ENCODE results near the gene C2orf68.
"Not testable (repeated sequence)": the region's sequence is repeated elsewhere in the genome, so short reads cannot be mapped to it uniquely, and the experiment has no call there.

Gene C2orf68, protein sequence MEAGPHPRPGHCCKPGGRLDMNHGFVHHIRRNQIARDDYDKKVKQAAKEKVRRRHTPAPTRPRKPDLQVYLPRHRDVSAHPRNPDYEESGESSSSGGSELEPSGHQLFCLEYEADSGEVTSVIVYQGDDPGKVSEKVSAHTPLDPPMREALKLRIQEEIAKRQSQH

DNA sequence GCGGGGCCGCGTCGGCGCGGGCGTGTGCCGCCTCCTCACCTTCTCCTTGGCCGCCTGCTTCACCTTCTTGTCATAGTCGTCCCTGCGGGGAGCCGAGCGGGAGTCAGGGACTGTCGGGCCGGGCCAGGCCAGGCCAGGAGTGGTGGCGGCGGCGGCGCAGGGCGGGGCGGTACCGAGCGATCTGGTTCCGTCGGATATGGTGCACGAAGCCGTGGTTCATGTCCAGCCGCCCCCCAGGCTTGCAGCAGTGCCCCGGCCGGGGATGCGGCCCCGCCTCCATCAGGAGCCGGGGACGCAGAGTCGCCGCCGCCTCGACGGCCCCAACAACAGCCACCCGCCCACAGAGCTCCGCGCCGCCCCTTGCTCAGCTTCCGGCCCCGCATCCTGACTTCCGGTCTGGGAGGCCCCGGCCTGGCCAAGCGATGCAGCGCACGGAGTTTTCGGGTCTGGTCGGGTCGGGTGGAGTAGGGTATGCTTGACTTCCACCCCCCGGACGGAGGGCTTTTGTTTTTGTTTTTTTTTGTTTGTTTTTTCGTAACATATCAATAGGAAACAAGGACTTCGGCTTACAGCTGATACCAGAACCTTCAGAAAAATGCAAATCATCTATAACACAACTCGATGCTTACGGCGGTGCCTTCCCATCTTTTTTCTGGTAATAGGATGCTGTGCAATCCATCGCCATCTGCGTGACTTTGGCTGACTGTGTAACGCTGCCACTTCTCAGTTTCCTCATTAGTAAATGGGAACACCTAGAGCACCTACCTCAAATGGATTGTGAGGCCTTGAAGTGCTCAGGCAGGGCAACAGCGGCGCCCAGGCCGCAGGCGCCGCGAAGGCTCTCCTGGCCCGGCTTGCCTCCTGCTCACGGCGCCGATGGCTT is at the start of gene C2orf68:
Gene C2orf68 (minus strand): TSS at position 362 of the 883 bp plus-strand sequence. CDS start 82 bp downstream, at position 280.
- DNase-seq: peak; percentile 69 to 81

DNA sequence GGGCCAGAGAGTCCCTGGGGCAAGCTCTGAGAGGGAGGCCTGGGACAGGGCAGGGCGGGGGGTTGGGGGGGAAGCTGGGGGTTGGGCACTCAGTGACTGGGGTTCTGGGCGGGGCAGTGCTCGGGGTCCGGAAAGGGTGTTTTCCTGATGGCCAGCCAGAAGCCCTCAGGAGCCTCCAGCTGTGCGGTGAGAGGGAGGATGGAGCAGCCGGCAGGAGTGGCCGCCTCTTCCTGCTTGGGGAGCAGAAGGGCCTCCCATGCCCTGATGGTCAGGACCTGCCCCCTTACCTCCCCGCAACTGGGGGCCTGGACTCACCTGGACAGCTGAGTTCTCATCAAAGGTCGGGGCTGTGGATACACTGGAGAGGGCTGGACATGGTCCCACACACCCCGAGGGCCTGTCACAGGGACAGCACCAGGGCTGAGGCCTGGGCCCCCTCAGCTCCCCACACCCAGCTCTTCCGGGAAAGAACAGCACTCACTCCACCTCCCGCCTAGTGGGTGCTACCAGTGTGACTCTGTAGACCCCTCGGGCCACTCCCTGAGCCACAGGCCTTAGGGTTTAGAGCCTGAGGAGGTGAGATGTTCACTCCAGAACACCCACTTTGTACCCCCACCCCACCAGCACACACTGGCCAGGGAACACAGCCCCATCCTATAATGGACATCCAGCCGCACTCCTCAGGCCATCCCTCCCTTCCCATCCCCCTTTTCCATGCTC is 49.4 kb upstream of the C2orf68 start:
- no peak for DNase-seq

DNA sequence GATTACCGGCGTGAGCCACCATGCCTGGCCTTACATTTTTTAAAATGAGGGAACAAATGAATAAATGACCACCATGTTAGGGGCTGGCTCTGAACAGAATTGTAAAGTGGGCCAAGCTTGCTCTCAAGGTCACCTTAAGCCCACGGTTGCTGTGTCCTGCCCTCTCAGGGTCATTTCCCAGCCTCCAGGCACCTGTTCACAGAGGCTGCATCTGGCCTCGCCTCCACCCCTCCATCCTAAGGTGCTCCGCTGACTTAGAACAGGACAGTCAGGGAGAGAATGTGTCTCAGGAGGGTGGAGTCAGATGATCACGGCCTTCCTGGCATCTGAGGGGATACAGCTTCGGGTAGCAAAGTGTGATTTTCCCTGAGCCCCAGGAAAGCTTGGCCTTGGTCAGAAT is 48.9 kb upstream of the C2orf68 start:
- DNase-seq: no peak

DNA sequence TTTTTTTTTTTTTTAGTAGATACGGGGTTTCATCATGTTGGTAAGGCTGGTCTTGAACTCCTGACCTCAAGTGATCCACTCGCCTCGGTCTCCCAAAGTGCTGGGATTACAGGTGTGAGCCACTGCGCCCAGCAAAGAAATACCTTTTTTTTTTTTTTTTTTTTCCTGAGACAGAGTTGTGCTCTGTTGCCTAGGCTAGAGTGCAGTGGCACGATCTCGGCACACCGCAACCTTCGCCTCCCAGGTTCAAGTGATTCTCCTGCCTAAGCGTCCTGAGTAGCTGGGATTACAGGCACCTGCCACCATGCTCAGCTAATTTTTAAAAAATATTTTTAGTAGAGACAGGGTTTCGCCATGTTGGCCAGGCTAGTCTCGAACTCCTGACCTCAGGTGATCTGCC is 48.4 kb upstream of the C2orf68 start:
- not testable (repeated sequence) for DNase-seq

DNA sequence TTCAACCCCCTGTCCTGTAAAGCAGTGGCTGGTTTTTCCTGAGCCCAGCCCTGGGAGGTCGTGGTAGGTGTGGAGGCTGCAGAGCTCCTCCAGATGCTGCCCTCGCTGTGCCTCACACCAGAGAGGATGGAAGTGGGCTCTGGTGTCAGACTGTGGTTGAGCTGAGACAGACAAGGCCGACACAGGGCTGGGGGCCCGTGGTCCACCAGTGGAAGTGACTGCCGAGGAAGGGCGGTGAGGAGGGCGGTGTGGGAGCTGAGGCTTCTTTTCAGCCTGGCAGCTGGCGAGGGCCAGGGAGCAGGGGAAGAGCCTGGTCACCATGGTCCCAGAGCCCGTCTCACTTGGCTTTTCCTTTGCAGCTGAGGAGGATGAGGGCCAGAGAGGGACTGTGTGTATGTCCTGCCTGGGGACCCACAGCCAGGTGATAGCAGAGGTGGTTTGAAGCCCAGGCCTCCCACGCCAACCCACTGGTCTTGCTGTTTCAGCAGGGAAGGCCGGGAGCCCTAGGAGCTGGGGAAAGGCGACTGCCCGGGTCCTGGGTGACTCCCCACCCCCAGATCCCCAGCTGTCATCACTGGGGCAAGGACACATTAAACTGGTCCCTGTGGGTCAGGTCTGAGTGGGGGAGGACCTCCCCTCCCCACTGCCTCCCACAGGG is 47.6 kb upstream of the C2orf68 start:
- no peak for DNase-seq

DNA sequence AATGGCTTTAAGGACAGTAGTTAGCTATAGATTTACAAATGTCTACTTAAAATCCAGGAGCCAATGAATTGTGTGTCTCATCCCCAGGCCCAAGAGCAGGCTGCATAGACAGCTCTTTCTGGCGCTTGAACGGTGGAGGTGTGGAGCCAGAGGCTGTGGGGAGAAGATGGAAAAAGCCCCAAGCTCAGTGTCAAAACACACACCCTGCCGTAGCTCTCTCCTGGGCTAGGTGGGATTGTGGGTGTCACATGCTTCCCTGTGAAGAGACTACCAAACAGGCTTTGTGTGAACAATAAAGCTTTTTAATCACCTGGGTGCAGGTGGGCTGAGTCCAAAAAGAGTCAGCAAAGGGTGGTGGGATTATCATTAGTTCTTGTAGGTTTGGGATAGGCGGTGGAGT is 45.5 kb upstream of the C2orf68 start:
- not testable (repeated sequence) for DNase-seq

DNA sequence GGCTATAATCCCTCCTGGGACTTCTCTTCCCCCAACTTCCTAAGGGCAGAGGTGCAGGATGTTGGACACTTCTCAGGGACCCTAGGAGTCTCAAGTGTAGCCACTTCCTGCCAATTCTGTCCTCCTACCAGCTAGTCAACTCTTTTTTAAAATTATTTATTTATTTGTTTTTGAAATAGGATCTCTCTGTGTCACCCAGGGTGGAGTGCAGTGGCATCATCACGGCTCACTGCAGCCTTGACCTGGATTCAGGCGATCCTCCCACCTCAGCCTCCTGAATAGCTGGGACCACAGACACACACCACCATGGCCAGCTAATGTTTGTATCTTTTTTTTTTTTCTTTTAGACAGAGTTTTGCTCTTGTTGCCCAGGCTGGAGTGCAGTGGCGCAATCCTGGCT is 44.6 kb upstream of the C2orf68 start:
- no peak for DNase-seq

DNA sequence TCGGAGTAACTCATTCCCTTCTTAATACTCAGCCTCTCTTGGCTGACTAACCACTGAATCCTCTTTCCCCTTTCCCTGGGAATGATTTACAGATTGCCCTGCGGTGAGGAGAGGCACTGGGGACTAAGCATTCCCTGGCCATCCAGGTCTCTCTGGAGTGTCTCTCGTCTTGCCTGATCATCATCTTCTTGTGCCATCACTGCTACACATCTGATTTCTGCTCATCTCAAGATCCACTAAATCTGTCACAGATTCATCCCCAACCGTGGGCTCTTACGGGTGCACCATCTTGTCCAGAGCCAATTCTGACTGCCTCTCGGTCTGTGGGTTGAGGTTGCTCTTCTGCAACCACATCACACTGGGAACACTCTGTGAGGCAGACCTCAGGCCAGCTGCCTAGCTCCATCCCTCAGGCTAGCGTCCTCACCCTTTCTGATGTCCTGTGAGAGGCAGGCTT is 44.1 kb upstream of the C2orf68 start:
- DNase-seq: no peak

DNA sequence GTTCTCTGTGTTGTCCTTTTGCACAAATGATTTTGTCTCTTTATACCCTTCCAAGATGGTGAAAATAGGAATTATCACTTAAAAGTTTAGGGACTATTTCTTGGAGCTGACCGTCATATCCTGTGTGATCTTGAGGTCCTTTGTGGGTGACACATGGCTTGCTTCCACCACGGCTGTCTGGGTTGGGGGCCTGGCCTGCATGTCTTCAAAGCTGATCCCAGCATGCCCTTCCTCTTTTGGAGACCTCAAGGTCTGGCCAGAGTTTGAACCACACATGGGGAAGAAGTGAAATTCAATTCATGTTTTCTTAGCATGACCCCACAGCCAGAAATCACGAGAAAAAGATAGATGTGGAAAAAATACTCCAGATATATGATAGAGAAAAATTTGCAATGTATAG is 42.1 kb upstream of the C2orf68 start:
- no peak for DNase-seq

DNA sequence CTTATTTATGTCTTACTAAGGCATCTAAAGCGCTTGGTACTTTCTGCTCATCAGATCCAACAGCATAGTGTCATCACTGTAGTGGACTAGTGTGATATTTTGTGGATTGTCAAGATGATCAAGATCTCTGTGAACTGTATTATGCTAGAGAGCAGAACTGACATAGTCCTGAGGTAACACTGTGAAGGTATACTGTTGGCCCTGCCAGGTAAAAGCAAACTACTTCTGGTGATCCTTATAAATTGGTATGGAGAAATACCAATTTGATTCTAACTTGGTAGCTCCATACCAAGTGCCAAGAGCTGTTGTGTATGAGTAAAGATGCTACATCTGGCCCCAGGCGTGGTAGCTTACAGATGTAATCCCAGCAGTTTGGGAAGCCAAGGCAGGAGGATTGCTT is 40.2 kb upstream of the C2orf68 start:
- no peak for DNase-seq

DNA sequence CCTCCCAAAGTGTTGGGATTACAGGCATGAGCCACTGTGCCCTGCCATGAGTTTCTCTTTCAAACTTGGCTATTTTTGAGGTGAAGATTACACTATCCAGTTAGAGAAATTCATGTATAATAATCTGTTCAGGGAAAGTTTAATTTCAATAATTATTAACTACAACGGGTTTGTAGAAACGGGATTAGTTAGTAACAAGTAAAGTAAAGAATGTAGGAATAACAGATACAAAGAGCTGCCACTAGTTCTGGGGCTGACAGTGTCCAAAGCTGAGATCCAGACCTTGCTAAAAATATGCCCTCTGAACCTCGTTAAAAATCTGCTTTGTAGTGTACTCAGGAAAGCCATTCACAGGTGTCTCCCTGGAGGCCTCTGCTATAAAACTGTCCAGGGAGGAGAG is 39.2 kb upstream of the C2orf68 start:
- no peak for DNase-seq

DNA sequence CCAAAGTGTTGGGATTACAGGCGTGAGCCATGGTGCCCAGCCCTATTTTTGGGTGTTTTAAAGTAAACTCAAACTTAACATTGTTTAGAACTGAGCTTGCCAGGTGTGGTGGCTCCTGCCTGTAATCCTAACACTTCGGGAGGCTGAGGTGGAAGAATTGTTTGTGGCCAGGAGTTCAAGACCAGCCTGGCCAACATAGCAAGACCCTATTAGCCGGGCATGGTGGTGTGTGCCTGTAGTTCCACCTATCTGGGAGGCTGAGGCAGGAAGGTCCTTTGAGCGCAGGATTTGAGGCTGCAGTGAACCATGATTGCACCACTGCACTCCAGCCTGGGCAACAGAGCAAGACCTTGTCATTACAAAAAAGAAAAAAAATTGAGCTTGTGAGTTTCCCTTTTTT is 38.6 kb upstream of the C2orf68 start:
- DNase-seq: no peak

DNA sequence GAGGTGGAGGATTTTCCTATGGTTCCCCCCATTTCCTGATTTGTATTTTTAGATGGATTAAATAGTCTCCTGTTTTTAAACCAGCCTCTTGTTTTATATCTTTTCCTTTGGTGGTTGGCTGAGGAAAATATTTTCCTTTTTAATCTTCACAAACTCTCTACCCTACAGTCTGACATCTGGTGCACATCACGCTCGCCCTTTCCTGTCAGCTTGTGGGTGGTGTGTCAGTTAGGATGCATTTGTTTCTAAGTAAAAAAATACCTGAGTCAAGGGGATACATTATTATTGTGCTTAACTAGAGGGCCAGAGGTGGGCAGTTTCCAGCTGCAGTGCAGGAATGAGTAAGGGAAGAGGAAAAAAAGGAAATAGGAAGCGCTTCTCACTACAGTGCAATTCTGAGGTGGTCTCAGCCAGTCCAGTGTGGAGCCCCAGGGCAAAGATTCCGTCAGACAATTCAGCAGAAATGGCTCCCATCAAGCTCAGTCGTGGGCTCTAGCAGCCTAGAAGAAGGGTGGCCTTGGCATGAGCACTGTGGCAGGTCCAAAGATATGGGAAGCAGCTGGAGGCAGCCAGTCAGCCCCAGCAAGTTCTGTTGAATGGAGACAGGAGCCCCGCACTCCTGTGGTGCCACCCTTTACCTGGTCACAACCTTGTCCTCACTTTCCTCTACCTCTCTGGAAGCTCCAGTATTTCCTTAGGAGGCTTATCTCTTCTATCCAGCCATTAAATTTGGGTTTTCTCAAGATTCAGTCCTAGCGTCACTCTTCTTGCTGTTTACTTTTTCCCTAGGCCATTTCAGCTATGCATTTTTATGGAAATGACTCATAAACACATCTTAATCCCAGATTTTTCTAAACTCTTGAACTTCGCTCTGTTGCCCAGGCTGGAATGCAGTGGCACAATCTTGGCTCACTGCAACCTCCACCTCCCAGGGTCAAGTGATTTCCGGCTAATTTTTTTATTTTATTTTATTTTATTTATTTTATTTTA is 37.6 kb upstream of the C2orf68 start:
- no peak for DNase-seq

DNA sequence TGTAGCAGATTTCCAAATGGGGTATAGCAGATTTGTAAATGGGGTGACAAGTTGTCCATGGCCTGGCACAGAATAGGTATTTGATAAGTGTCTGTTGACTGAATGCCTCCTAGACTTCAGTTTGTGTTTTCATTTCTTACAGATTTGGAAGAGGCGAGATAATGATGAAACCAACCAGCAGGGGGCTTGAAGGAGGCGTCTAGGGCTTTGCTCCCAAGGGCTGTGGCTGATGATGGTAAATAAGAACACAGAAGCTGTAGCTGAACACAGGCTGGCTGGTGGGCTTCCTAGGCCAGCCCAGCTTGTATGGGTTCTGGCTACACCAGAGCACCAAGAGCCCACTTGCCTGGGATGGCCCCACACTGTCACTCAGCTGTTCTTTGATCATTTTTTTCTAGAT is 36.8 kb upstream of the C2orf68 start:
- peak in 1 of 2 experiments; percentile 12 for DNase-seq

DNA sequence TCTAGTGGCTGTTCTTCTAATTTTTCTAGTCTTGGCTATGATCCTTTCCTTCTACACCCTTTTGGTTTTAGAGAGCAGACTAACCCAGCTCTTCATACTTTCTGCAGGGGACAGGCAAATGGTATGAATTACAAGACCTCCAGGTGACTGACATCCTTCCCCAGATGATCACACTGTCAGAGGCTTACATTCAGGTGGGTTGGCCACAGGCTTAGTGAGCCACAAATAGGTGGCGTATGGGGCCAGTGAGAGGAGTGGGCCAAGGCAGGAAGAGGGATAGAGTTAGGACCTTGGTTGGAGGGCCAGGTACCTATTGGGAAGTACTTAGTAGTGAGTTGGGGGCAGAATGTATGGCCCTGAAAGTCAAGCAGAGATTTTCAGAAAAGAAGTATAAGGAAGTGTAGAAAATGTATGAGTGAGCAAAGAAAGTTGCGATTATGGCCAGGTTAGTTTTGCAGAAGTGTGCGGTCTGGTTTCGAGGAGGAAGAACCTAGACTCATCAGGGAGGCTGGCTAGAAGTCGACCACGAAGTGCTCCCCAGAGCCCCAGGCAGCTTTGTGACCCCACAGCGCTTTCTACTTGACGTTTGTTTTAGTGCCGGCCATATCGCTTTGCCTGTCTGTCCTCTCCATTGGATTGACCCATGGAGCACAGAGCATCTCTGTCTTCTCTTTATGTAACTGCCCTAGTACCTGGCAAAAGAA is 36.1 kb upstream of the C2orf68 start:
- DNase-seq: no peak

DNA sequence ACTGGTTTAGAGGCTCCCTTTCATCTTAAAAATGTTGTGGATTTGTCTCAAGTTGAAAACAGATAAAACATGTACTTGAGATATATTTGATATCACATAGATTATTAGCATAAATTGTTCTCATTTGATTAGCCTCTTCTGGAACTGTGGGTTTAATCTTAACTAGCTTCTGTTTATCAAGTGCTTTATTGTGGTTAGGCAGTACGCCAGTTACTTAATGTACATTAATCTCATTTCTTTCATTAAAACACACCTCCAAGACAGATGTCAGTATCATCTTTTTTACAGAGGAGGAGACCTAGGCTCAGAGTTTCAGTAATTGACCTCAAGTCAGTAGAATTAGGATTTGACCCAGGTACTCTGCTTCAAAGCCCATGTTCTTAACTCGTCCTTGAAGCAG is 34.3 kb upstream of the C2orf68 start:
- no peak for DNase-seq

DNA sequence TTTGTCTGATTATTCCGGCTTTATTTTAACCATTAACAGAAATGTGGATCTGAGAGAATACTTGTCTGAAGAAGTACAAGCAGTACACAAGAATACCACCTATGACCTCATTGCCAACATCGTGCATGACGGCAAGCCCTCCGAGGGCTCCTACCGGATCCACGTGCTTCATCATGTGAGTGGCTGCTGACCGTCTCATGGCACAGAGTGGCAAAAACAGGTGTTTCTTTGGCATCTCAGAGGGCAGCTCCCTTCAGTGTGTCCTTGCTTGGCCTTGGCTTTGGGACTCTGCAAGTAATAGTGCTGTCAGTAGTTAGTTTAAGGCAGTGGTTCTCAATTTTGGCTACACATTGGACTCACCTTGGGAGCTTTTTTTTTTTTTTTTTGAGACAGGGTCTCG is 33.0 kb upstream of the C2orf68 start:
- DNase-seq: no peak

DNA sequence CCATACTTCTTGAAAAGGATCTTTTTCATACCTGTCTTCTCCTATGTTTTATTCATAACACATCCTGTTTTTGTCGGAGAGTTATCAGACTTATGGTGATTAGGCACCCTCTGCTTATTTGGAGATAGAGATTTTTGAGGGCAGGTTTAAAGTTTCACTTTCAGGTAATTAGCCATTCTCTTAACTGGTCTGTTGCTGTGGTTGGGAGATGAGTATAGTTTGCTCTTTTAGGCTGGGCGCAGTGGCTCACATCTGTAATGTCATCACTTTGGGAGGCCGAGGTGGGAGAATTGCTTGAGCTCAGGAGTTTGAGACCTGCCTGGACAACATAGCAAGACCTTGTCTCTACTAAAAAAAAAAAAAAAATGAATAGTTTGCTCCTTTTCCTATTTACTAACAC is 30.9 kb upstream of the C2orf68 start:
- no peak for DNase-seq

DNA sequence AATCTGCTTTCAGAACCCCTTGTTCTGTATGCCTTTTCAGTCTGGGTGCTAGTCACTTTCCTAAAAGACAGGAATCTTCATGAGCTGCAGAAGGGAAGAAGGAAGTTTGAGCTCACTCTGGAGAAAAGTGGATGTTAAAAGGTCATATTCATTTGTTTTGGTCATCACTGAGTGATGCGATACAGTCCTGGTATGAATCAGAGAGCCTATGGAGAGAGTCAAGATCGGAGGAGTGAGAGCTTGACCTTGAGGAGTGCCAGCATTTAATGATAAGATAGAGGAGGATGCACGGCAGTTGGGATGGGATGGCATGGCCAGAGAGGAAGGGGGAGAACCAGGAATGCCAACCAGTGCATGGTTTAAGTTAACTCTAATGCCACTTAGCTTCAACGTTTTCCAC is 23.8 kb upstream of the C2orf68 start:
- no peak for DNase-seq

DNA sequence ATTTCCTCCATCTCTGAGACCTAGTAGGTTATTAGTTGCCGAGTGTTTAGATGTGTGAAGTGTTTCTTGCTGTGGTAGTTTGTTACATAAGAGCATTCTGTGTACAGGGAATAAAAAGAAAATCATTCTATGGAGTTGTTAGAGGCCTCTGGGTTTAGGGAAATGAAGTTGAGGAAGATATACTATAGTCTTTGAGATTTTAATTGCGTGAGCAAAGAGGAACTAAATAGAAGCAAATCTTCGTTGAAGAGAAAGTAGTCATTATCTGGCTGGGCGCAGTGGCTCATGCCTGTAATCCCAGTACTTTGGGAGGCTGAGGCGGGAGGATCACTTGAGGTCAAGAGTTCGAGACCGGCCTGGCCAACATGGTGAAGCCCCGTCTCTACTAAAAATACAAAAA is 23.1 kb upstream of the C2orf68 start:
- DNase-seq: no peak

DNA sequence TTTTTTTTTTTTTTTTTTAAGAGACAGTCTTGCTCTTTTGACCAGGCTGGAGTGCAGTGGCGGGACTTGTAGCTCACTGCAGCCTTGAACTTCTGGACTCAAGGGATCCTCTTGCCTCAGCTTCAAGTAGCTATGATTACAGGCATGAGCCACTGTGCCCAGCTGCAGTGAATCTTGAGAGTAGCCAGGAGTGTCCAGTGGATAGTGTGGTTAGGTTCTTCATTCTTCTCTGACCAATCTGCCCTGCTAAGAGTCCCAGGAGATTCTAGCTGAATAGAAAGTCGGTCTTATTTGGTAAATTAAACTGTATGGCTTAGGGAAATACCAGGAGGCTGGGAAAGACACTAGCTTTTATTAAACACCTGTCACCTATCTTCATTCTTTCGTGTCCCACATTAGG is 19.4 kb upstream of the C2orf68 start:
- no peak for DNase-seq
